Measurements from ENCODE around the gene STAB1.

STAB1 gene

GRCh38 chr3:52458031-52458760, 36.9 kb upstream of the STAB1 start:
- no peak for DNase-seq (ENCODE audit: low spot score)

DNA sequence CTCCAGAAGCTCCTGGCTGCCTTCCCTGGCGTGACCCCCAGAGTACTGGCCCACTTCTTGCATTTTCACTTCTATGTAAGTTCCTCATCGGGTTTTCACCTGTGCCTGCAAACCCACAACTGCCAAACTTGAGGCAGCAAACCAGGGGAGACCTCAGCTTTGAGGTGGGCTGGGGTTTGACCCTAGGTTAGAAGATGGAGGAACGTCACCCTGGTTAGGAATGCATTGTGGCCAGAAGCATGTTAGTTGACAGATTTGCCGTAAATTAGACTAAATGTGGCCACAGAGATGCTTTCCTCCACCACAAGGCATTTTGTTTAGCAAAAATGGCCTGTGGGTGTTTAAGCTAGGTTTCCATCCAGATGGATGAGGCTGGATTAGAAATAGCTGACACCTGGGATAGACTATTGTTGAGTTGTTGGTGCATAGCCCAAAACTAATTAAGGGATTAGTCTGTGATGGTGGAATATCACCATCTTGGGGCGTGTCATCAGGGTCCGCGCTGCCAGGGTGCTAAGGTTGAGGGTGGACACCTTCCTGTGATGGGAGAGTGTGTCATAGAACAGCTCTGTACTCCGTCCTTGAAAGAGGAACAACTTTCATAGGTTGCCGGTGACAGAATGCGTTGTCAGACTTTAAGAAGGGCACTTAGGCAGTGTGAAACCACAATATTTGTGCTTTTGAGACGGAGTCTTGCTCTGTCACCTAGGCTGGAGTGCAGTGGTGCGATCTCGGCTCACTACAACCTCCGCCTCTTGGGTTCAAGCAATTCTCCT, 36.2 kb upstream of the STAB1 start:
- no peak for DNase-seq (ENCODE audit: low spot score)

DNA sequence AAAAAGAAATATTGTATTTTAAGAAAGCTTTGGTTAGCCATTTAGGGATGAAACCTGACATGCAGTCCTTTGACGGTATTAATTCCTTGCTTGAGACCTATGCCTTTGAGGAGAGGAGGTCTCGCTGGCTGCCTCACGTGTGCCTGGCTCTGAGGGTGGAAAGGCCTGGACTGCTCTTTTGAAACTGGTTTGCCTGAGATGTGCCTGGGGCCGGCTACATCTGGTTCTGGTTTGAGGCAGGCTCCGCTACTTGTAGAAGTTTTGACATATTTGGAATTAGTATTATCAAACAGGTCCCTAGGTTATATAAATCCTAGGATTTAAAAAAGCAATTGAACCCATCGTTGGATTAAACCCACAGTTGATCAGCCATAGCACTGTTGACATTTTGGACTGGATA, 33.3 kb upstream of the STAB1 start:
- DNase-seq (ENCODE audit: low spot score), result no peak

DNA sequence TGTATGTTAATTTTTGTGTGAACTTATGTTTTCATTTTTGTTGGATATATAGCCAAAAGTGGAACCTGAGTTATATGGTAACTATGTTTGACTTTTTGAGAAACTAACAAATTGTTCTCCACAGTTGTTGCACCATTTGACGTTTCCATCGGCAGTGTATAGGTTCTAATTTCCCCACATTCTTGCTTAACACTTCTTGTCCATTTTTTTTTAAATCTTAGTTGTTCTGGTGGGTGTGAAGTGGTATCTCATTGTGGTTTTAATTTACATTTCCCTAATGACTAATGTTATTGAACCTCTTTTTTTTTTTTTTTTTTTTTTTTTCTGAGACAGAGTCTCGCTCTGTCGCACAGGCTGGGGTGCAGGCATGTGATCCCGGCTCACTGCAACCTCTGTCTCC, 31.7 kb upstream of the STAB1 start:
- no peak for DNase-seq (ENCODE audit: low spot score)

- no peak for DNase-seq (ENCODE audit: low spot score)
Measured at GRCh38 chr3:52468336-52468735, 26.8 kb upstream of the STAB1 start.

DNA sequence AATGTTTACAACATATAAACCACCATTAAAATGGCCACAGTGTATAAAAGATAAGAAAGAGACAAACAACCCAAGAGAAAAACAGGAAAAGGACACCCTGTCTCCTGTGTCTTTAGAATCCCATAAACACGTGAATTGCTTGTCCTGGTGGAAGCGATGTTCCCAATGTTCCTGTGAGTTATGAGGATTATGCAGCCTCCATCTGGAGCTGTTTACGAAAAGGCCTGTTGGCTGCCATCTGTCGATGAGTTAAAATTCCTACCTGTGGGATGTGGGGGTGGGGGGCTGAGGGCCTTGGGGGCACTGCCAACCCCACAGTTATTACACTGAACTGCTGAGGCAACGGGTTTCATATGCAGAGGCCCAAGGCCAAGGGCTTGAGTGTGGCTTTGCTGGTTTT, 26.1 kb upstream of the STAB1 start:
- DNase-seq (ENCODE audit: low spot score), result no peak

DNA sequence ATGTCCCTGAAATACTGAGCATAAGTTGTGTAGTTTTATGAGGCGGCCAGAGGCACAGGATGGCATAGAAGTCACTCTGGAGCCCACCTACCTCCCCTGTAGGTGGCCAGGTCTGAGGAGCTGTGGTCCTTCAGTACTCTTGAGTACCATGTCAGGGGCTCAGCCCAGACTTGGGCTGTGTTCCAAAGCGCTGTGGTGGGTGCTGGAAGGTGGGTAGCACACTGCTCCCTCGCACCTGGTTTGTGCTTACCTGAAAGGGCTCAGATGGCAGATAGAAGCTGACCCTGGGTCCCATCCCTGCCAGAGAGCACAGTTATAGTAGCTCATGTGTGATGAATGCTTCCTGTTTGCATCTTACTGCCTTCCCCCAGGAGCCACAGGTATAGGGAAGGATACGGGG, 24.2 kb upstream of the STAB1 start:
- DNase-seq (ENCODE audit: low spot score), result no peak

GRCh38 chr3:52471371-52472238, 23.5 kb upstream of the STAB1 start:
- no peak for DNase-seq (ENCODE audit: low spot score)

GRCh38 chr3:52472239-52473000, 22.7 kb upstream of the STAB1 start:
- DNase-seq (ENCODE audit: low spot score), result no peak

- DNase-seq (ENCODE audit: low spot score), result no peak
Measured at GRCh38 chr3:52473026-52473425, 22.1 kb upstream of the STAB1 start.

DNA sequence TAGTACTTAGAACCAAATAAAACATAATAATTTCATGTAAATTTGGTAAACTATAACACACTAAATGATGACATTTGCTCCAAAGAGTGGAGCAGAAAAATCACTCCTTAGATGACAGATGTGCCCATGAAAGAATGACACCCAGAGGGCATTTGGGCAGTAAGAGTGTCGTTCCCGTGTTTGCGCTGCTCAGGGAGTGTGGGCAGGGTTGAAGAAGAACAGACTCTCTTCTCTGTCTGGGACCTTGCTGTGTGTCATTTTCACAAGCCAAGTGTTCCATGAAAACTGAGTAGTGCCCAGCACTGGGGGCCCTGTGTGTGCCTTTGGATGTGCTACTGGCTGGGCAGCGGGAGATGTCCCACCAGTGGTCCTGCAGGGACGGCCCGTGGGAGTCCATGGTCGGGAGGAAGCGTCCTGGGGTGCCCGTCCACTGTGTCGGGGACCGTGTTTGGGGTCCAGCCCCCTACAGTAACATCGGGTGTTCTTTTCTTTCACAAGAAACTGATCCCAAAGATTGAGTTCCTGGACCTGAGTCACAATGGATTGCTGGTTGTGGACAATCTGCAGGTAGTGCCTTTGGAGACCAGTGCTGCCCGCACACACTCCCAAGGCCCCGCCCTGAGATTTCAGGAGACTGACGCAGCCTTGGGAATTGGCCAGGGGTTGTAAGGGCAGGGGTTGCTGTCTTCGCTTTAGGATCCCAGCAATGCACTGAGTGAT, 17.9 kb upstream of the STAB1 start:
- DNase-seq (ENCODE audit: low spot score), result no peak

DNA sequence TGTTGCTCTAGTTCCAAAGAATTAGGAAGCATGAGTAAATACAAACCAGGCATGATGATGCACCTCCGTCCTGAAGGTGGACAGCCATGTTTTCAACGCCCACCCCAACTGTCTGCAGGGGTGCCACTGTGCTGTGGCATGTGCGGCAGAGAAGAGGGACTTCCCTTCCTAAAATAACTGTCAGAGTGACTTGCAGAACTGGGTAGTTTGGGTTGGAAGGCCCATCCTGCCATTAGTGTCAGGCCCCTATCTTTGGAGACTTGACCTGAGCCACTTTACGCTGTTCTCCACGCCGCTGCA, 17.4 kb upstream of the STAB1 start:
- DNase-seq (ENCODE audit: low spot score), result no peak

GRCh38 chr3:52479037-52479876, 15.9 kb upstream of the STAB1 start:
- DNase-seq (ENCODE audit: low spot score), result no peak

DNA sequence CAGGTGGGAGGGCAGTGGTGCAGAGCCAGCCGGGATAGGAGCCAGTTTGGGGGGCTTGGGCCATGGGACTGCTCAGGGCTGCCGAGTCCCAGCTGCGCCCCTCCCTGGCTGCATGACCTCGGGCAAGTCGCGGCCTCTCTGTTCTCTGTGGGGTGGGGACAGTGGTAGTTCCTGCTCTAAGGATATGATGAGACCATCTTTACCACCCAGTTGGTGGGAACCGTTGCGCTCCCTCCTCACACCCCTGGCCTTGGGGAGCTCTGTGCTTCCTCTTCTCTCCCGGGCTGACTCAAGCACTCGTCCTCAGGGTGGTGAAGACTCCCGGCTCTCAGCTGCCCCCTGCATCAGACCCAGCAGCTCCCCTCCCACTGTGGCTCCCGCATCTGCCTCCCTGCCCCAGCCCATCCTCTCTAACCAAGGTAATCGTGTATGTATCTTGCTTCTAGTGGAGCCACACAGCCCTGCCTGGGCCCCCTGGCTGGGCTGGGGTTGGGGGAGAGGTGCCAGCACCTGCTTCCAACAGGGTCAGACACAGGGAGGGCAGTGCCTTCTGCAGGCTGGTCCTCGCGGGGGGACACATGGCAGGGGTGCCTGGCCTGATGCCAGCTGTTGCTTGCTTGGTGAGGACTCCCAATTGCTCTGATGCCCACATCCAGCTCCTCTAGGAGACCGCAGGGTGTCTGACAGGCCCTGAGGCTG, 15.1 kb upstream of the STAB1 start:
- no peak for DNase-seq (ENCODE audit: low spot score)

GRCh38 chr3:52480768-52481715, 14.1 kb upstream of the STAB1 start:
- no peak for DNase-seq (ENCODE audit: low spot score)

- DNase-seq (ENCODE audit: low spot score), result no peak
Measured at GRCh38 chr3:52481819-52482521, 13.2 kb upstream of the STAB1 start.

DNA sequence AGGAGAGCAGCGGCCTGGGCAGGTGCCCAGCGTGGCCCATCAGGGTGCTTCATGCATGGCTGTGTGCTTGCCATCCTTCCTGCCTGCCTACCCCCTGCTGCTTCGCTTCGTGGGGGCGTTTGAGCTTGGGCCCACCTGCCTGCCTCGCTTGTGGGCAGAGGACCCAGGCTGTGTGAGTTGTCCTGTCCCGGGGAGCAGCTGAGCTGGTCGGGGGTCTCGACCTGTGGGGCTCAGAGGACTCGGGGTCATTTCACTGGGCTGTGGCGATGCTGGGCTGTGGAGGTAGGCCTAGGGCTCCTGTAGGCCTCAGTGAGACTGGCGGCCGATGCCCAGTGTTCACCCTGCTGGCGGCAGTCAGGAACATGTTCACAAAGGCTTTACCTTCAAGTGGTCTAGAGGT, 12.1 kb upstream of the STAB1 start:
- DNase-seq (ENCODE audit: low spot score), result no peak

All from HuH-7.5 (cell line).